CD4-positive, alpha-beta T cell treated with Interleukin-17A for 4 hours (primary cell): Measurements from ENCODE around the gene YTHDC1.
"Not testable (repeated sequence)": the region's sequence is repeated elsewhere in the genome, so short reads cannot be mapped to it uniquely, and the experiment has no call there.

Source experiments
- DNase-seq: peaks from one replicate; pipeline ENCODE4 v3.0.0-alpha.2; 2020; ENCODE audit warnings: mixed read lengths

The YTHDC1 gene

GRCh38 chr4:68287704-68288392, 62.0 kb downstream of the YTHDC1 start:
- DNase-seq = no peak

- no peak for DNase-seq
Measured at GRCh38 chr4:68283714-68284113, 66.2 kb downstream of the YTHDC1 start.

GRCh38 chr4:68283095-68283494, 66.8 kb downstream of the YTHDC1 start:
- no peak for DNase-seq

GRCh38 chr4:68281796-68282740, 67.8 kb downstream of the YTHDC1 start:
- DNase-seq = not testable (repeated sequence)

- DNase-seq = no peak
Measured at GRCh38 chr4:68278029-68278428, 71.9 kb downstream of the YTHDC1 start.

- DNase-seq = no peak
Measured at GRCh38 chr4:68277627-68278026, 72.3 kb downstream of the YTHDC1 start.

GRCh38 chr4:68272860-68273259, 77.0 kb downstream of the YTHDC1 start:
- DNase-seq = no peak

GRCh38 chr4:68272380-68272779, 77.5 kb downstream of the YTHDC1 start:
- no peak for DNase-seq

- DNase-seq = peak; percentile 5
Measured at GRCh38 chr4:68271851-68272357, 78.0 kb downstream of the YTHDC1 start.

GRCh38 chr4:68267433-68267944, 82.4 kb downstream of the YTHDC1 start:
- DNase-seq = no peak

GRCh38 chr4:68264875-68265565, 84.9 kb downstream of the YTHDC1 start:
- DNase-seq = no peak
